Neural progenitor cell (in vitro differentiated cells): Measurements from ENCODE around the gene PCARE.

Experiments used
- CTCF ChIP-seq: fragments of 200-600 bp; sonication (generic); IDR thresholded peaks from 2 replicates; pipeline ENCODE4 v1.5.1; 2017; ENCODE audit warnings: antibody characterized with exemption, mild to moderate bottlenecking
- EZH2 ChIP-seq: fragments of 200-600 bp; sonication (generic); IDR thresholded peaks from 2 replicates; pipeline ENCODE4 v1.6.1; 2017; ENCODE audit warnings: antibody characterized with exemption, mild to moderate bottlenecking, moderate library complexity

GRCh38 chr2:29055601-29056000 lies 18.7 kb downstream of the PCARE start:
- no peak for TF ChIP-seq CTCF
- no peak for TF ChIP-seq EZH2
